Lower leg skin (tissue), 4 donors: Measurements from ENCODE around the gene CBX3. TPM values are rescaled to one million over a fixed set of nuclear protein-coding genes. Genes with fewer than 3 reads are reported as not detected.

Source experiments
- DNase-seq, 2 donors: peaks; one replicate each; pipeline ENCODE4 v3.0.0-alpha.2; 2019; ENCODE audit warnings: low spot score in 2 of 2
- H3K4me3 ChIP-seq: fragments of 200-600 bp; sonication (generic); 2 replicates; pipeline ENCODE4 v1.5.1; 2017; ENCODE audit warnings: mild to moderate bottlenecking, low read depth; ENCODE audit not compliant: poor library complexity, severe bottlenecking
- CTCF ChIP-seq, 3 donors: fragments of 450-650 bp; IDR thresholded peaks; one replicate each; pipeline ENCODE4 v1.5.1; 2016; ENCODE audit warnings: antibody characterized with exemption in 3 of 3, mild to moderate bottlenecking in 3 of 3, moderate library complexity in 2 of 3
- POLR2A ChIP-seq, 2 donors: fragments of 450-650 bp; IDR thresholded peaks; one replicate each; pipeline ENCODE4 v1.6.1; 2016 to 2017; ENCODE audit warnings: antibody characterized with exemption in 2 of 2, mild to moderate bottlenecking in 1 of 2, moderate library complexity in 1 of 2
- WGBS, 2 donors: methylation state at CpG; one replicate each; pipeline ENCODE4 v1.1.5; 2018; 5-methylcytosine and 5-hydroxymethylcytosine counted together
- intact Hi-C: fragments of 100-400 bp; cut with DNase I; formaldehyde crosslinking; loops from one replicate; pipeline ENCODE4 v1.15.0; 2023; ENCODE audit warnings: low total_unique reads
- total RNA-seq, 4 donors: library from RNA; depleted of rRNA; stranded (reverse); fragments of >200 nt; gene quantifications; one replicate each; pipeline ENCODE4 v1.1.0, GENCODE V29; 2016

Gene CBX3
- total RNA-seq, 4 donors from 2014 or later, result 43.1 to 60.5 (median 51.9) TPM

DNA sequence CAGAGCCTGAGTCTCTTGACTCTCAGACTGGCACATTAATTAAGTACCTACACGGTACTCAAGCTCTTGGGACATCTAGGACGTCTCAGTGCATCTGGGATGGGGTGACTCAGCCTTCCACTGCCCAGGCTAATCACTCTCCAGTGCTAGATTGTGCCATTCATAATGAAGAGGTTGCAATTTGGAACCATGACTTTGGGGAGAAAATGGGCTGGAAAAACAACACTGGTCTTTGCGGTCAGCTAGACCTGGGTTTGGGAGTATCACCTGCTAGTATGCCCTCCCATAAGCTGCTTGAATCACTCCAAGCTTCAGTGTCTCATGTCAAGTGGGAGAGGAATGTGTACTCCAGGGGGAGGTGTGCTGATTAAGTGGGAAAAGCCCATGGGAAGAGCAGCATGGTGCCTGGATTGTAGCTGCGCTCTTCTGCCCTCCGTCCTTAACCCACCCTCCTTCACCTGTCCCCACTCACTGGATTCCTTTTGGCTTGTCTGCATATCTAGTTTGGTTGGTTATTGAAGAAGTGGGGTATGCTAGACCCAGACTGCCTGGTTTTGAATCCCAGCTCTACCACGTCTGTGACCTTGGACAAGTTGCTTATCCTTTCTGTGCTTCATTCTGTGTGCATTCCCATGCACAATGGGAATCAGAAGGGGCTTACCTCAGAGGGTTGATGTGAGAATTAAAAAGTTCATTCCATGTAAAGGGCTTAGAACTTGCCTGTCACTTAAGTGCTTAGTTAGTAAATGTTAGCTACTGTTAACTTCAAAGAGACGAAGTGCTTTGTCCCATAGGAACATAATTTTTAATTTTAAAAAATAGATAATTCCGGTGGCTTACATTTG lies 45.8 kb upstream of the CBX3 start:
- DNase-seq, result no peak
- H3K4me3 ChIP-seq, result no peak overlapping the region
- WGBS, 2 donors, result 50% methylated on average over 8 of the region's 8 CpGs
- TF ChIP-seq CTCF (IDR thresholded peaks at IDR 0.05) (no peak), POLR2A (IDR thresholded peaks at IDR 0.05) (no peak)
- intact Hi-C loops, result no loop called here

GRCh38 chr7:26156451-26157420 lies 44.8 kb upstream of the CBX3 start:
- intact Hi-C loops, result no loop called here
- no peak for DNase-seq
- no peak overlapping the region for H3K4me3 ChIP-seq
- WGBS, 2 donors, result 53 to 68% methylated on average over 20 of the region's 20 CpGs
- no peak for TF ChIP-seq CTCF (IDR thresholded peaks at IDR 0.05)
- no peak for TF ChIP-seq POLR2A (IDR thresholded peaks at IDR 0.05)

GRCh38 chr7:26157520-26158105 lies 43.9 kb upstream of the CBX3 start:
- 87 to 88% methylated on average over 4 of the region's 4 CpGs for WGBS, 2 donors
- intact Hi-C loops, result no loop called here
- no peak for DNase-seq
- TF ChIP-seq POLR2A (IDR thresholded peaks at IDR 0.05) (no peak), CTCF (IDR thresholded peaks at IDR 0.05) (no peak)
- H3K4me3 ChIP-seq, result no peak overlapping the region

DNA sequence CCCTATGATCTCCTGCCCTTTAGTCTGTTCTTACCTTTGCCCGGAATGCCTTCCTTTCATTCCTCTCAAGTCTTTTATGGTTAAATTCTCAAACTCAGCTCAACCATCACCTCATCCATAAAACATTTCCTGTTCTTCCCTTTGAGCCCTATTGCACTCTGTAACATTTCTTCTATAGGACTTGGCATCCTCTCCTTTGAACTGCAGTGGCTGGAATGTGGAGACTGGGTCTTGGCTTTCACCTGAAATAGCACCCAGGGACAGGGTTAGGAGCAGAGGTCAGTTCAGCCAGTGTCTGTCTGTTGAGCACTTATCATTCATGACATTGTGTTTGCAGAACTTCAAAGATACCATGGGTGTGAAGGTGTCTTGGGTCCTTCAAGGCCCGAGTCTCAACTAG lies 42.3 kb upstream of the CBX3 start:
- DNase-seq, result no peak
- no peak overlapping the region for H3K4me3 ChIP-seq
- intact Hi-C loops, result no loop called here
- TF ChIP-seq CTCF (IDR thresholded peaks at IDR 0.05) (no peak), POLR2A (IDR thresholded peaks at IDR 0.05) (no peak)
- whole genome bisulfite sequencing, 2 donors, result 75 to 78% methylated on average over 2 of the region's 2 CpGs

DNA sequence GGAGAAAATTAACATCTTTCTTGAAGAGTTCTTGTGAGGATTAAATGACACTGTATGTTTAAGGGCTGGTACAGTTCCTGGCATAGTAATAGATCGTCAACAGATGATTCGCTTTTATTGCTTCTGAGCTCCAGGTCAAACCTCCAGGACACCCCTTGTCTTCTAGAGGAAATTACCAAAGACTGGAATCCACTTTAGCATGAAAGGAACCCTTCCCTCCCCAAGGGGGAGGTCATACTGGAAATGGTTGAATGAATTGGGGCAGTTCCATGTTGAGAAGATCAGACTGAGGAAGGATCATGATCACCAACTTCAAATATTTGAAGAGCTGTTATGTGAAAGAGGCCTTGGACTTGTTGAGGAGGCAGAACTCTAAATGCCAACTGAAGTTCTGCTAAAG lies 40.6 kb upstream of the CBX3 start:
- intact Hi-C loops, result no loop called here
- no peak for TF ChIP-seq CTCF (IDR thresholded peaks at IDR 0.05)
- 89 to 92% methylated on average over 2 of the region's 2 CpGs for WGBS, 2 donors
- no peak for DNase-seq
- H3K4me3 ChIP-seq, result no peak overlapping the region
